D721Med (cell line): ENCODE measurements around the gene RING1.

Source experiments
- DNase-seq: peaks from one replicate; pipeline ENCODE4 v3.0.0; 2011; ENCODE audit warnings: low spot score; ENCODE audit not compliant: insufficient read length
- FAIRE-seq: peaks from 2 replicates; lab custom pipeline; 2011; peaks lifted over from hg19 to GRCh38; lab: Jason Lieb, UNC
- TF ChIP-seq, protein P1 (sequence below): IDR thresholded peaks from 2 replicates; pipeline ENCODE4 v1.5.1; 2012; ENCODE audit warnings: mild to moderate bottlenecking, control low read depth; ENCODE audit not compliant: insufficient read depth; ENCODE audit errors: missing control alignments

Gene RING1

DNA sequence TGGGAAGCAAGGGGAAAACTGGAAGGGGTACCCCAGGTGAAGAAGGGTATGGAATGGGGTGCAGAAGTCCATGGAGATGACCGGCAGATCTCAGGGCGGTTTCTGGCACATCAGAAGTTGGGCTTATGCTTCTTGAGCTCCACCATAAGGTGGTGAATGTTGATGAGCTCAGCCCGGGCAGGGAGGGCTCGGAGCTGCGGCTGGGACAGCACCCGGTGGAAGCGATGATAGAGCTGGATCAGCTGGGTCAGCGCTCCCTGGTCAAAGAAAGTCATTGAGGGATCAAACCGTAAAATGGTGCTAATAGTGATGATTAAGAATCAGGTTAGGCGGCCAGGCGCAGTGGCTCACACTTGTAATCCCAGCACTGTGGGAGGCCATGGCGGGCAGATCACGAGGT, 42.4 kb downstream of the RING1 start:
- no peak for FAIRE-seq
- DNase-seq: no peak
- TF ChIP-seq, protein P1, sequence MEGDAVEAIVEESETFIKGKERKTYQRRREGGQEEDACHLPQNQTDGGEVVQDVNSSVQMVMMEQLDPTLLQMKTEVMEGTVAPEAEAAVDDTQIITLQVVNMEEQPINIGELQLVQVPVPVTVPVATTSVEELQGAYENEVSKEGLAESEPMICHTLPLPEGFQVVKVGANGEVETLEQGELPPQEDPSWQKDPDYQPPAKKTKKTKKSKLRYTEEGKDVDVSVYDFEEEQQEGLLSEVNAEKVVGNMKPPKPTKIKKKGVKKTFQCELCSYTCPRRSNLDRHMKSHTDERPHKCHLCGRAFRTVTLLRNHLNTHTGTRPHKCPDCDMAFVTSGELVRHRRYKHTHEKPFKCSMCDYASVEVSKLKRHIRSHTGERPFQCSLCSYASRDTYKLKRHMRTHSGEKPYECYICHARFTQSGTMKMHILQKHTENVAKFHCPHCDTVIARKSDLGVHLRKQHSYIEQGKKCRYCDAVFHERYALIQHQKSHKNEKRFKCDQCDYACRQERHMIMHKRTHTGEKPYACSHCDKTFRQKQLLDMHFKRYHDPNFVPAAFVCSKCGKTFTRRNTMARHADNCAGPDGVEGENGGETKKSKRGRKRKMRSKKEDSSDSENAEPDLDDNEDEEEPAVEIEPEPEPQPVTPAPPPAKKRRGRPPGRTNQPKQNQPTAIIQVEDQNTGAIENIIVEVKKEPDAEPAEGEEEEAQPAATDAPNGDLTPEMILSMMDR: no peak

DNA sequence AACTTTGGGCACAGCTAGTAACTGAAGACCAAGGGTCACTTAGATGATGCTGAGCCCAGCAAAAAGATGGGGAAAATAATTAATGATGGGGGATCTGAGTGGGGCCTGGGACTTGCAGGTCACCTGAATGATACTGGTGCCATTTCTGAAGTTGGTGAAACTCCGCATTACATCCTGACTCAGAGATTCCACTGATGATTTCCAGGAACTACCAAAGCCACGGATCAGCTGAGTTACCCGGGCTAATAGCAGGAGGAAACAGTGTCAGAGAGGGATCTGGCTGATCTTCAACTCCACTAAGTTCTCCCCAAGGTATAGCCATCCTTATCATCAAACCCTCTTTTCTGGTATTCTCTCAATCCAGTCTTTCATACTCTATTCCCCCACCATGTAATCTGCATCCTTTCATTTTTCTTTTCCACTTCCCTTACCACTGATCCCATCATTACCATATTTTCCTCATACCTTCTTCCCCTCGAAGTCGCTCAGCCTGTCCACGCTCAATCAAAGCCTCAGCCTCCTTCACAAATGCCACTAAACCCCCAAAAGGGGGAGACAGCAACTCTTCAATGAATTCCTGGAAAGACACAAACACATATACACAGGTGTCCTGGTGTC, 43.2 kb downstream of the RING1 start:
- FAIRE-seq (no peak), DNase-seq (no peak)
- TF ChIP-seq, protein P1: no peak

DNA sequence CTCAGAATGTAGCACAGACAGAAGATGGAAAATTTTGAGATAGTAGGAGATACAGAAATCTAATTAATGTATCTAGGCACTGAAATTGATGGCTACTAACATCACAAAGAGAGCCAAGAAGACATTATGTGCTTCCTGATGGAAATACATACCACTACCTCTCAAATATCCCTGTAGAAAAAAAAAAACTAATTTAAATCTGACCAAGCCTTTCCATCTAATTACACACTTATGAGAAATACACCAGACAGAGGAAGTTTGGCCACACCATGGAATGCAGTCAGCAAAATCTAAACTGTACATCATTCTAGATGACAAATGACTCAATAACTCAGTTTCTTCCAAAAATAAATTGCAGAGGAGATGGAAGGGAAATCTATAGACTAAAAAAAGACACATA, 44.5 kb downstream of the RING1 start:
- no peak for DNase-seq
- TF ChIP-seq, protein P1: no peak
- no peak for FAIRE-seq

DNA sequence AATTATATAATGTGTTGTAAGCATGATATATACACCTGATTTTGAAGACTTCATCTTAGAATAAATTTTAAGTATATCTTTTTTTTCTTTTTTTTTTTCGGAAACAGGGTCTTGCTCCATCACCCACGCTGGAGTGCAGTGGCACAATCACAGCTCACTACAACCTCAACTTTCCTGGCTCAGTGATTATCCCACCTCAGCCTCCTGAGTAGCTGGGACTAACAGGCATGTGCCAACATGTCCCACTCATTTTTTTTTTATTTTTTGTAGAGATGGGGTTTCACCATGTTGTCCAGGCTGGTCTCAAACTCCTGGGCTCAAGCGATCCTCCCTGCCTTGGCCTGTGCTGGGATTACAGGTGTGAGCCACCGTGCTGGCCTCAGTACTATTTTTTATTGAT, 46.3 kb downstream of the RING1 start:
- no peak for FAIRE-seq
- no peak for DNase-seq
- TF ChIP-seq, protein P1: no peak

DNA sequence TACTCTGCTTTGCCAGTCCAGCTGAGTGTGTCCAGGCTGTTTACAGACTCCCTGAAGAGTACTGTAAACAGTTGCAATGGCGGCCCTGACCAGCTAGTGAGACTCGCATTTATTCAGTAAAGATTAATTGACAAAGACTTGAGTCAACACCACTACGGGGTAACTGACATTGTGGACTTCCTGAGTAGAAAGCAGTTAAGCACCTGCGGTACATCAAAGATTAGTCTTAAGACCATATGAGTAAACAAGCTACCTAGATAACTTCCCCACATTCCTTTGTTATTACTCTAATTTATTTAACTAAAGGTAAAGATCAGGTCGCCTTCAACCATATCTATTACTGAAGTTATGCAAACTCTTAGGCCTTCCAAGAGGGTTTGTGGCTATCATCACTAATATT, 50.7 kb downstream of the RING1 start:
- FAIRE-seq (no peak), DNase-seq (no peak)
- TF ChIP-seq, protein P1: no peak
